Measurements from ENCODE around the gene HMGCL.
A peak's percentile ranks its signal among the peaks of the same experiment; 100 is the strongest.

Gene HMGCL

GRCh38 chr1:23779826-23780371 is 45.3 kb downstream of the HMGCL start:
- DNase-seq (ENCODE audit: low read depth in 2 of 3, low spot score in 1 of 3): no peak

- DNase-seq (ENCODE audit: low read depth in 2 of 3, low spot score in 1 of 3): peak; percentile 47 to 75 (median 67)
These were observed 47.0 kb downstream of the HMGCL start, which contains the start of gene PITHD1 for GRCh38 chr1:23777979-23778814. PITHD1 (plus strand) TSS chr1:23778418; CDS start chr1:23778516, 98 bp downstream.

GRCh38 chr1:23776217-23776616 is 49.0 kb downstream of the HMGCL start:
- DNase-seq (ENCODE audit: low read depth in 2 of 3, low spot score in 1 of 3): no peak

- DNase-seq (ENCODE audit: low read depth in 2 of 3, low spot score in 1 of 3): no peak
These were observed 50.9 kb downstream of the HMGCL start for GRCh38 chr1:23774174-23774880.

- no peak for DNase-seq (ENCODE audit: low read depth in 2 of 3, low spot score in 1 of 3)
These were observed 52.4 kb downstream of the HMGCL start for GRCh38 chr1:23772854-23773242.

- peak; percentile 74 to 89 (median 83) for DNase-seq (ENCODE audit: low read depth in 2 of 3, low spot score in 1 of 3)
These were observed 53.0 kb downstream of the HMGCL start for GRCh38 chr1:23772049-23772853.

GRCh38 chr1:23768733-23769132 is 56.5 kb downstream of the HMGCL start:
- DNase-seq (ENCODE audit: low read depth in 2 of 3, low spot score in 1 of 3): no peak

GRCh38 chr1:23763041-23763577 is 62.1 kb downstream of the HMGCL start:
- no peak for DNase-seq (ENCODE audit: low read depth in 2 of 3, low spot score in 1 of 3)

- DNase-seq (ENCODE audit: low read depth in 2 of 3, low spot score in 1 of 3): no peak
These were observed 66.0 kb downstream of the HMGCL start for GRCh38 chr1:23759277-23759676.

- no peak for DNase-seq (ENCODE audit: low read depth in 2 of 3, low spot score in 1 of 3)
These were observed 67.4 kb downstream of the HMGCL start for GRCh38 chr1:23757812-23758211.

- DNase-seq (ENCODE audit: low read depth in 2 of 3, low spot score in 1 of 3): no peak
These were observed 68.6 kb downstream of the HMGCL start for GRCh38 chr1:23756676-23757075.

- DNase-seq (ENCODE audit: low read depth in 2 of 3, low spot score in 1 of 3): no peak
These were observed 72.3 kb downstream of the HMGCL start for GRCh38 chr1:23752909-23753308.
